PC-3 (cell line): ENCODE data around the gene ARID5A.

Source experiments
- EZH2 ChIP-seq: fragments of 300-600 bp; sonication (generic); IDR thresholded peaks from one replicate; pipeline ENCODE4 v1.6.1; 2017; ENCODE audit warnings: antibody characterized with exemption, mild to moderate bottlenecking, low read length; ENCODE audit not compliant: unreplicated experiment
- TF ChIP-seq, protein P1 (sequence below): fragments of 300-600 bp; sonication (generic); conservative IDR thresholded peaks from 2 replicates; pipeline ENCODE4 v1.5.1; 2017; ENCODE audit warnings: antibody characterized with exemption, low read depth, mild to moderate bottlenecking, low read length

DNA sequence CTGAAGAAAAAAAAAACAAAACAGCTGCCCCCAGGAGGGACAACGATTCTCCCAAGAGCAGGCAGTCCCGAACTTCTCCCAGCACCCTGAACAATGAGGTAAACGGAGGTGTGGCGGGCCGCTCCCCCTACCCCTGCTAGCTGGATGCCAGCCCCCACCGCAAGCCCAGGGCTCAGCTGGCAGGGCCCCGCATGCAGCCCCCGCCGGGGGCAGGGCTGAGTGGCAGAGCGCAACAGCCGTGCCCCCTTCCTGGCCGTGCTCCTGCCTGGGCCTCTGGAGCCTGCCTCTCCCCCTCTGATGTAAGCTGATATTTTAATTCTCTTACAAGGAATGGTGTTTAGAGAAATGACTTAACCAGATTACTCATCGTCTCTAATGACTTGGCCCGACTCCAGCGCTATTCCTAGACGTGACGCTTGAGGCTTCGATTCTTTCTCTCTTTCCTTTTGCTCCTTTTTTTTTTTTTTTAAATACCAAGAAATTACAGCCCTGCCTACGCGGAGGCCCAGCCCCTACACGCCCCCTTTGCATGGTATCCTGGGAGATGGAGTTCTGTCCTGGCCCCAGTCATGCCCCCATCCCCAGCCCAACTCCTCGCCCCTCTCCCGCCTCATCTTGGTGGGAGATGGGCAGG, 4.6 kb upstream of the ARID5A start:
- TF ChIP-seq, protein P1, sequence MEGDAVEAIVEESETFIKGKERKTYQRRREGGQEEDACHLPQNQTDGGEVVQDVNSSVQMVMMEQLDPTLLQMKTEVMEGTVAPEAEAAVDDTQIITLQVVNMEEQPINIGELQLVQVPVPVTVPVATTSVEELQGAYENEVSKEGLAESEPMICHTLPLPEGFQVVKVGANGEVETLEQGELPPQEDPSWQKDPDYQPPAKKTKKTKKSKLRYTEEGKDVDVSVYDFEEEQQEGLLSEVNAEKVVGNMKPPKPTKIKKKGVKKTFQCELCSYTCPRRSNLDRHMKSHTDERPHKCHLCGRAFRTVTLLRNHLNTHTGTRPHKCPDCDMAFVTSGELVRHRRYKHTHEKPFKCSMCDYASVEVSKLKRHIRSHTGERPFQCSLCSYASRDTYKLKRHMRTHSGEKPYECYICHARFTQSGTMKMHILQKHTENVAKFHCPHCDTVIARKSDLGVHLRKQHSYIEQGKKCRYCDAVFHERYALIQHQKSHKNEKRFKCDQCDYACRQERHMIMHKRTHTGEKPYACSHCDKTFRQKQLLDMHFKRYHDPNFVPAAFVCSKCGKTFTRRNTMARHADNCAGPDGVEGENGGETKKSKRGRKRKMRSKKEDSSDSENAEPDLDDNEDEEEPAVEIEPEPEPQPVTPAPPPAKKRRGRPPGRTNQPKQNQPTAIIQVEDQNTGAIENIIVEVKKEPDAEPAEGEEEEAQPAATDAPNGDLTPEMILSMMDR: no peak
- TF ChIP-seq EZH2: no peak
